Thyroid gland (tissue), 4 donors: ENCODE results near the gene SMIM30. TPM values are rescaled to one million over a fixed set of nuclear protein-coding genes. Genes with fewer than 3 reads are reported as not detected.

Source experiments
- DNase-seq, 2 donors: peaks; one replicate each; pipeline ENCODE4 v3.0.0-alpha.2; 2019
- H3K27ac ChIP-seq, 3 donors: fragments of 200-600 bp; sonication (generic); 1 replicate in 2 of 3; 2 replicates in 1 of 3; pipeline ENCODE4 v1.5.1; 2016 to 2019; ENCODE audit warnings: mild to moderate bottlenecking in 1 of 3, moderate library complexity in 1 of 3
- H3K27me3 ChIP-seq: fragments of 200-600 bp; sonication (generic); one replicate; pipeline ENCODE4 v1.5.1; 2019
- H3K36me3 ChIP-seq, 2 donors: fragments of 200-600 bp; sonication (generic); one replicate each; pipeline ENCODE4 v1.5.1; 2016 to 2019
- H3K4me1 ChIP-seq, 2 donors: fragments of 200-600 bp; sonication (generic); one replicate each; pipeline ENCODE4 v1.5.1; 2017 to 2019
- H3K4me3 ChIP-seq, 3 donors: fragments of 200-600 bp; sonication (generic); replicated peaks in 1 of 3; 1 replicate in 2 of 3; 2 replicates in 1 of 3; pipeline ENCODE4 v1.5.1; 2016; ENCODE audit warnings: mild to moderate bottlenecking in 1 of 3
- H3K9me3 ChIP-seq: fragments of 200-600 bp; sonication (generic); one replicate; pipeline ENCODE4 v1.5.1; 2017
- CTCF ChIP-seq, 6 experiments: fragments of 200-600 bp in 3 of 6; fragments of 450-650 bp in 3 of 6; sonication (generic) in 3 of 6; IDR thresholded peaks; one replicate each; pipeline ENCODE4 v1.5.1; 2016 to 2019; ENCODE audit warnings: antibody characterized with exemption in 6 of 6, mild to moderate bottlenecking in 2 of 6, inconsistent platforms in 1 of 6, moderate library complexity in 1 of 6
- POLR2A ChIP-seq, 2 donors: fragments of 450-650 bp; IDR thresholded peaks; one replicate each; pipeline ENCODE4 v1.6.1; 2017; ENCODE audit warnings: antibody characterized with exemption in 2 of 2, mild to moderate bottlenecking in 2 of 2, moderate library complexity in 1 of 2
- WGBS, 2 donors: methylation state at CpG; one replicate each; pipeline ENCODE4 v1.1.5; 2017; 5-methylcytosine and 5-hydroxymethylcytosine counted together
- intact Hi-C: fragments of 100-400 bp; cut with DNase I; formaldehyde crosslinking; loops from one replicate; pipeline ENCODE4 v1.15.1; 2023
- total RNA-seq, 4 donors: library from RNA; depleted of rRNA; stranded (reverse); fragments of >200 nt; gene quantifications; one replicate each; pipeline ENCODE4 v1.2.3, GENCODE V29; 2016

SMIM30 gene
- total RNA-seq, 4 donors from 2014 or later = 56.3 to 80.9 (median 70.5) TPM

GRCh38 chr7:113140956-113141355 is 22.6 kb upstream of the SMIM30 start:
- no peaks in the 10 kb centered on the region for H3K36me3 ChIP-seq
- TF ChIP-seq CTCF (IDR thresholded peaks at IDR 0.05) (no peak), POLR2A (IDR thresholded peaks at IDR 0.05) (no peak)
- no peaks in the 10 kb centered on the region for H3K9me3 ChIP-seq
- 87% methylated on average over 4 of the region's 4 CpGs for WGBS, 2 donors
- no peak overlapping the region for H3K4me3 ChIP-seq
- no peak for DNase-seq
- intact Hi-C loops = no loop called here
- H3K4me1 ChIP-seq = peaks cover 0 to 2% of the 10 kb centered on the region in 2 donors
- no peak overlapping the region for H3K27ac ChIP-seq
- no peaks in the 10 kb centered on the region for H3K27me3 ChIP-seq

- Histone ChIP-seq H3K27me3 (no peaks in the 10 kb centered on the region), H3K27ac (no peak overlapping the region), H3K36me3 (no peaks in the 10 kb centered on the region), H3K4me3 (no peak overlapping the region), H3K9me3 (no peaks in the 10 kb centered on the region), H3K4me1 (no peaks in the 10 kb centered on the region)
- intact Hi-C loops = no loop called here
- TF ChIP-seq CTCF (IDR thresholded peaks at IDR 0.05) (no peak), POLR2A (IDR thresholded peaks at IDR 0.05) (no peak)
- no peak for DNase-seq
- WGBS, 2 donors = 72 to 86% methylated on average over 2 of the region's 2 CpGs
Measured at GRCh38 chr7:113137241-113137640, 18.9 kb upstream of the SMIM30 start.

- DNase-seq = no peak
- Histone ChIP-seq H3K27me3 (no peaks in the 10 kb centered on the region), H3K4me3 (no peak overlapping the region), H3K4me1 (no peaks in the 10 kb centered on the region), H3K36me3 (no peaks in the 10 kb centered on the region), H3K27ac (no peak overlapping the region), H3K9me3 (no peaks in the 10 kb centered on the region)
- 89 to 91% methylated on average over 1 of the region's 1 CpG for WGBS, 2 donors
- no peak for TF ChIP-seq CTCF (IDR thresholded peaks at IDR 0.05)
- no peak for TF ChIP-seq POLR2A (IDR thresholded peaks at IDR 0.05)
- intact Hi-C loops = no loop called here
Measured at GRCh38 chr7:113134025-113134424, 15.7 kb upstream of the SMIM30 start.

DNA sequence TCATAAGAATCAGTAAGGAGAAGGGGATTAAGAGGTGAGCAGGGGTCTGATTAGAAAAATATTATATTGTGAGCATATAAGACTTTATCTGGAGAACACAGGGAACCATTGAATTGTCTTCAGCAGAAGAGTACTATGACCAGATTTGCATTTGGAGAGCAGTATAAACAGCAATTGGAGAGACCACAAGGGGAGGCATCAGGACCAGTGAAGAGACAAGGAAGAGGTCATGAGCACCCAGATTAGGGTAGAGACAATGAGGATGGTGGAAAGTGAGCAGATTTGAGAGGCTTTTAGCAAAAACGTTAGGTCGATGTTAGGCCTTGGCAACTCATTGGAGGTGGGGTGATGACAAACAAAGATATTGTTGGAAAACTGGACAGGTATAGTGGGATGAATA is 13.0 kb upstream of the SMIM30 start:
- no peaks in the 10 kb centered on the region for H3K9me3 ChIP-seq
- intact Hi-C loops = no loop called here
- H3K4me3 ChIP-seq = no peak overlapping the region
- WGBS, 2 donors = 85 to 88% methylated on average over 2 of the region's 2 CpGs
- H3K36me3 ChIP-seq = no peaks in the 10 kb centered on the region
- no peaks in the 10 kb centered on the region for H3K27me3 ChIP-seq
- H3K4me1 ChIP-seq = no peaks in the 10 kb centered on the region
- DNase-seq = no peak
- no peak for TF ChIP-seq CTCF (IDR thresholded peaks at IDR 0.05)
- TF ChIP-seq POLR2A (IDR thresholded peaks at IDR 0.05) = no peak
- H3K27ac ChIP-seq = no peak overlapping the region

GRCh38 chr7:113128031-113128430 is 9.7 kb upstream of the SMIM30 start:
- no peaks in the 10 kb centered on the region for H3K36me3 ChIP-seq
- 94 to 95% methylated on average over 1 of the region's 1 CpG for WGBS, 2 donors
- intact Hi-C loops = no loop called here
- no peaks in the 10 kb centered on the region for H3K27me3 ChIP-seq
- TF ChIP-seq POLR2A (IDR thresholded peaks at IDR 0.05) (no peak), CTCF (IDR thresholded peaks at IDR 0.05) (no peak)
- no peak overlapping the region for H3K4me3 ChIP-seq
- DNase-seq = no peak
- H3K4me1 ChIP-seq = no peaks in the 10 kb centered on the region
- H3K9me3 ChIP-seq = no peaks in the 10 kb centered on the region
- H3K27ac ChIP-seq = no peak overlapping the region
